Measurements from ENCODE around the gene SIRPD. TPM values are rescaled to one million over a fixed set of nuclear protein-coding genes. Genes with fewer than 3 reads are reported as not detected.

SIRPD gene
- total and polyA plus RNA-seq, 2 of the 8 experiments (the other 6 are each of a cell fraction or from before 2014, with no cell fraction given), result not detected

DNA sequence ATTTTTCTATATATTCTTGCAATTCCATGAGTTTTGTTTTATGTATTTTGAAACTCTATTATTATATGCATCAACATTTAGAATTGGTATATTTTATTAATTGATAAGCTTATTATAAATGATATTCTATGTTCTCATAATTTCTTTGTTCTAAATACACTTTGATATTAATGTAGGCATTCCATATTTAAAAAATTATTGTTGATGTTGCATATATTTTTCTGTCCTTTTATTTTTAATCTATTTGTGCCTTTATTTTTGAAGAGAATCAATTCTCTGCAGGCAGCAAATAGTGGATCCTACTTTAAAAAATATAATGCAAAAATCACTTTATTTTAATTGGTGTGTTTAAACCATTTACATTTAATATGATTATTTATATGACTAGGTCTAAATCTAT is 29.6 kb downstream of the SIRPD start:
- FAIRE-seq, result no peak

More for the DNA sequence above, 29.6 kb downstream of the SIRPD start:
- Histone ChIP-seq H4K91ac (replicated peaks; ENCODE audit: insufficient read length, low read length) (no peak overlapping the region), H2AFZ (ENCODE audit: low read length) (no peak overlapping the region), H2BK5ac (ENCODE audit: low read depth, low read length) (no peak overlapping the region), H4K5ac (ENCODE audit: insufficient read length, low read depth, low read length) (no peak overlapping the region), H3K23ac (ENCODE audit: insufficient read length) (no peak overlapping the region), H3K9me3 (ENCODE audit: insufficient read depth in 2 of 2, low read depth in 1 of 2, low read length in 1 of 2) (no peaks in the 10 kb centered on the region), H3K4me2 (ENCODE audit: insufficient read depth in 1 of 2, low read depth in 2 of 2, low read length in 2 of 2) (no peak overlapping the region), H3K9ac (replicated peaks in 1 of 4; ENCODE audit: extremely low read depth in 1 of 4, low read depth in 3 of 4, low read length in 3 of 4) (no peak overlapping the region), H3K4me3 (ENCODE audit: extremely low read depth in 1 of 4, insufficient read depth in 2 of 4, low read depth in 3 of 4, low read length in 4 of 4) (no peak overlapping the region), H4K20me1 (replicated peaks in 1 of 2; ENCODE audit: control insufficient read depth in 1 of 2, insufficient read depth in 2 of 2, low read length in 2 of 2) (no peaks in the 10 kb centered on the region), H3K18ac (ENCODE audit: extremely low read depth, low read length) (no peak overlapping the region), H3K4me1 (replicated peaks in 1 of 4; ENCODE audit: control insufficient read depth in 3 of 4, insufficient read depth in 4 of 4, low read length in 3 of 4) (no peaks in the 10 kb centered on the region; a peak in 1 of 7 replicates), H3K27me3 (replicated peaks in 1 of 4; ENCODE audit: control insufficient read depth in 3 of 4, extremely low read depth in 1 of 4, insufficient read depth in 3 of 4, low read length in 3 of 4) (no peaks in the 10 kb centered on the region), H2BK20ac (ENCODE audit: low read length) (no peak overlapping the region), H3K56ac (replicated peaks; ENCODE audit: insufficient read length, low read depth, low read length) (no peak overlapping the region), H2AK5ac (ENCODE audit: low read depth, low read length) (no peak overlapping the region), H3K79me2 (ENCODE audit: control insufficient read depth in 1 of 2, insufficient read depth in 2 of 2, low read length in 2 of 2) (no peaks in the 10 kb centered on the region), H3K4ac (replicated peaks; ENCODE audit: insufficient read length, low read depth, low read length) (no peak overlapping the region), H3K79me1 (ENCODE audit: low read depth, low read length) (no peaks in the 10 kb centered on the region), H3K14ac (ENCODE audit: insufficient read length) (no peak overlapping the region), H2BK120ac (replicated peaks; ENCODE audit: low read depth, low read length) (no peak overlapping the region), H3K27ac (ENCODE audit: low read depth, low read length) (no peak overlapping the region), H2BK12ac (ENCODE audit: low read depth, low read length) (no peak overlapping the region), H3K36me3 (ENCODE audit: control insufficient read depth in 2 of 4, insufficient read depth in 4 of 4, low read length in 3 of 4) (no peaks in the 10 kb centered on the region), H2BK15ac (ENCODE audit: low read length) (no peak overlapping the region), H4K8ac (ENCODE audit: extremely low read depth, insufficient read depth, low read length) (no peak overlapping the region), H3K23me2 (ENCODE audit: low read depth, low read length) (no peaks in the 10 kb centered on the region)
- DNase-seq (ENCODE audit: low read depth in 1 of 2, low spot score in 2 of 2), result no peak
- TF ChIP-seq CHD1 (IDR thresholded peaks at IDR 0.05; ENCODE audit: low read depth, low read length), result no peak
- no peak for TF ChIP-seq KDM1A (IDR thresholded peaks at IDR 0.05; ENCODE audit: borderline replicate concordance, low read length)
- TF ChIP-seq GABPA (IDR thresholded peaks at IDR 0.05; ENCODE audit: borderline replicate concordance, insufficient read depth, low read length), result no peak
- TF ChIP-seq SP1 (IDR thresholded peaks at IDR 0.05; ENCODE audit: low read depth, low read length), result no peak
- TF ChIP-seq CBX5 (IDR thresholded peaks at IDR 0.05; ENCODE audit: low read depth, low read length), result no peak
- TF ChIP-seq TCF12 (IDR thresholded peaks at IDR 0.05; ENCODE audit: low read depth, low read length), result no peak
- TF ChIP-seq NANOG (IDR thresholded peaks at IDR 0.05; ENCODE audit: insufficient read depth, low read depth, low read length, poor library complexity, severe bottlenecking), result no peak
- ChIA-PET CTCF (ENCODE audit: partially characterized antibody) (interaction anchor here (1.2 to 2.3 kb wide), 2 partner anchors 19 to 237 kb away, joined by 3 to 6 read pairs; no protein-coding TSS in a partner anchor), POLR2A (ENCODE audit: partially characterized antibody) (no interaction called here)

Measured in H1 (cell line).